Lung (tissue), 12 donors: ENCODE data around the gene OR2F1. TPM values are rescaled to one million over a fixed set of nuclear protein-coding genes. Genes with fewer than 3 reads are reported as not detected.
"Not testable (repeated sequence)": the region's sequence is repeated elsewhere in the genome, so short reads cannot be mapped to it uniquely, and the experiment has no call there.

ENCODE experiments used
- ATAC-seq: fragments of 200-7000 bp; cut with Tn5 transposase; one replicate; pipeline ENCODE4 v1.9.1; 2020; ENCODE audit warnings: moderate number of reproducible peaks; ENCODE audit not compliant: insufficient read depth, low FRiP score
- DNase-seq, 3 donors: peaks; one replicate each; pipeline ENCODE4 v3.0.0-alpha.2; 2013 to 2017
- H3K27ac ChIP-seq, 2 donors: one replicate each; pipeline ENCODE4 v1.5.1; 2013; ENCODE audit warnings: mild to moderate bottlenecking in 2 of 2, moderate library complexity in 2 of 2, control low read depth in 1 of 2, inconsistent platforms in 1 of 2, low read depth in 1 of 2, low read length in 1 of 2
- H3K27me3 ChIP-seq, 3 donors: one replicate each; pipeline ENCODE4 v1.5.1; 2013; ENCODE audit warnings: low read length in 2 of 3; ENCODE audit not compliant: control insufficient read depth in 3 of 3, insufficient read depth in 3 of 3
- H3K36me3 ChIP-seq, 4 donors: one replicate each; pipeline ENCODE4 v1.5.1; 2013; ENCODE audit warnings: low read length in 4 of 4, mild to moderate bottlenecking in 1 of 4, moderate library complexity in 1 of 4; ENCODE audit not compliant: control insufficient read depth in 4 of 4, insufficient read depth in 4 of 4
- H3K4me1 ChIP-seq, 5 donors: one replicate each; pipeline ENCODE4 v1.5.1; 2013; ENCODE audit warnings: low read length in 5 of 5, mild to moderate bottlenecking in 2 of 5, moderate library complexity in 1 of 5; ENCODE audit not compliant: control insufficient read depth in 5 of 5, insufficient read depth in 5 of 5
- H3K4me3 ChIP-seq: one replicate; pipeline ENCODE4 v1.5.1; 2013; ENCODE audit warnings: mild to moderate bottlenecking, control low read depth, moderate library complexity
- H3K9ac ChIP-seq, 2 donors: one replicate each; pipeline ENCODE4 v1.5.1; 2013; ENCODE audit warnings: low read length in 2 of 2, control low read depth in 1 of 2; ENCODE audit not compliant: insufficient read depth in 1 of 2
- H3K9me3 ChIP-seq, 4 donors: one replicate each; pipeline ENCODE4 v1.5.1; 2013; ENCODE audit warnings: low read length in 3 of 4, mild to moderate bottlenecking in 1 of 4, moderate library complexity in 1 of 4; ENCODE audit not compliant: control insufficient read depth in 4 of 4, insufficient read depth in 3 of 4
- CTCF ChIP-seq: IDR thresholded peaks from 2 replicates; pipeline ENCODE4 v1.5.1; 2012; ENCODE audit warnings: mild to moderate bottlenecking; ENCODE audit errors: control extremely low read depth, extremely low read depth
- WGBS, 2 donors: extraction: QIAGEN DNeasy Blood & Tissue Kit; methylation state at CpG; one replicate each; pipeline ENCODE4 v1.1.7; 2013; 5-methylcytosine and 5-hydroxymethylcytosine counted together
- polyA plus RNA-seq, 2 donors: library from polyadenylated mRNA; stranded (reverse); fragments of 200-250 nt; gene quantifications; one replicate each; pipeline ENCODE4 v1.2.1, GENCODE V29; 2013
- total RNA-seq, 2 donors: library from RNA; depleted of rRNA in 1 of 2; stranded (reverse); fragments of >200 nt in 1 of 2; gene quantifications; one replicate each; pipeline ENCODE4 v1.2.1, GENCODE V29; 2014 to 2021
- donor health status: control.
- donor health status: control.
- donor health status: Bipolar disorder and iron deficiency.
- donor health status: healthy.
- donor health status: DM: yes; HTN: yes; CAD: no.

Gene OR2F1
- total and polyA plus RNA-seq, 4 donors = not detected

- not testable (repeated sequence) for DNase-seq, H3K27me3 ChIP-seq, H3K9ac ChIP-seq, H3K36me3 ChIP-seq, ATAC-seq, H3K27ac ChIP-seq, H3K4me3 ChIP-seq, H3K4me1 ChIP-seq, H3K9me3 ChIP-seq
- WGBS, 2 donors = 80 to 82% methylated on average over 1 of the region's 1 CpG
These were observed 56.2 kb downstream of the OR2F1 start for GRCh38 chr7:144010821-144011220.

GRCh38 chr7:144011458-144012230 lies 57.0 kb downstream of the OR2F1 start:
- Histone ChIP-seq H3K27ac (no peak overlapping the region), H3K36me3 (no peaks in the 10 kb centered on the region), H3K4me3 (no peak overlapping the region), H3K9me3 (peaks cover 0 to 3% (median 0%) of the 10 kb centered on the region in 4 donors), H3K4me1 (no peaks in the 10 kb centered on the region), H3K9ac (no peak overlapping the region), H3K27me3 (no peaks in the 10 kb centered on the region)
- ATAC-seq = no peak
- WGBS, 2 donors = 73 to 74% methylated on average over 5 of the region's 5 CpGs
- no peak for DNase-seq
- no peak for TF ChIP-seq CTCF

Other genes starting within 250 kb of the OR2F1 start
- gene CTAGE6, start 197.1 kb upstream of the OR2F1 start, total RNA-seq = 1 to 10 TPM in 1 of 2 donors, not detected in 1; 2.0 TPM
- gene CTAGE6, start 197.1 kb upstream of the OR2F1 start, polyA plus RNA-seq = under 1 TPM in 1 of 2 donors, not detected in 1; 0.01 TPM
- gene TCAF1, start 52.7 kb upstream of the OR2F1 start, total RNA-seq = 10 to 100 TPM; 37.1 to 65.8 TPM
- gene TCAF1, start 52.7 kb upstream of the OR2F1 start, polyA plus RNA-seq = 10 to 100 TPM; 10.1 to 12.2 TPM
- not detected for gene OR2F2, start 19.6 kb upstream of the OR2F1 start, total RNA-seq
- gene OR2F2, start 19.6 kb upstream of the OR2F1 start, polyA plus RNA-seq = not detected
- not detected for gene OR6B1, start 45.5 kb downstream of the OR2F1 start, total RNA-seq
- not detected for gene OR6B1, start 45.5 kb downstream of the OR2F1 start, polyA plus RNA-seq
- gene OR2A5, start 94.1 kb downstream of the OR2F1 start, total RNA-seq = not detected
- gene OR2A5, start 94.1 kb downstream of the OR2F1 start, polyA plus RNA-seq = not detected
- gene OR2A25, start 115.0 kb downstream of the OR2F1 start, total RNA-seq = not detected
- gene OR2A25, start 115.0 kb downstream of the OR2F1 start, polyA plus RNA-seq = not detected
- under 1 TPM in 1 of 2 donors, not detected in 1; 0.06 TPM for gene OR2A12, start 131.4 kb downstream of the OR2F1 start, total RNA-seq
- not detected for gene OR2A12, start 131.4 kb downstream of the OR2F1 start, polyA plus RNA-seq
- not detected for gene OR2A2, start 154.7 kb downstream of the OR2F1 start, total RNA-seq
- gene OR2A2, start 154.7 kb downstream of the OR2F1 start, polyA plus RNA-seq = not detected
- gene OR2A14, start 168.3 kb downstream of the OR2F1 start, total RNA-seq = not detected
- gene OR2A14, start 168.3 kb downstream of the OR2F1 start, polyA plus RNA-seq = not detected
- 1 to 10 TPM; 4.4 to 8.2 TPM for gene CTAGE4, start 228.6 kb downstream of the OR2F1 start, total RNA-seq
- gene CTAGE4, start 228.6 kb downstream of the OR2F1 start, polyA plus RNA-seq = 1 to 10 TPM in 1 of 2 donors, under 1 TPM in 1; 0.16 to 4.3 TPM
- gene ARHGEF35, start 241.0 kb downstream of the OR2F1 start, total RNA-seq = 10 to 100 TPM in 1 of 2 donors, 1 to 10 TPM in 1; 9.0 to 10.8 TPM
- 10 to 100 TPM in 1 of 2 donors, 1 to 10 TPM in 1; 8.4 to 12.4 TPM for gene ARHGEF35, start 241.0 kb downstream of the OR2F1 start, polyA plus RNA-seq